K562 (cell line): ENCODE results near the gene VRK1. TPM values are rescaled to one million over a fixed set of nuclear protein-coding genes. Genes with fewer than 3 reads are reported as not detected.
A peak's percentile ranks its signal among the peaks of the same experiment; 100 is the strongest.

Experiments
- ARID2 ChIP-seq: fragments of 450-650 bp; IDR thresholded peaks from 2 replicates; pipeline ENCODE4 v1.6.1; 2017; ENCODE audit warnings: antibody characterized with exemption, mild to moderate bottlenecking
- BCOR ChIP-seq: fragments of 450-650 bp; IDR thresholded peaks from 2 replicates; pipeline ENCODE4 v1.6.1; 2016
- BRCA1 ChIP-seq, 2 experiments: fragments of 450-650 bp in 1 of 2; sonication (generic) in 1 of 2; formaldehyde crosslinking in 1 of 2; IDR thresholded peaks; 2 replicates each; pipeline versions ENCODE4 v1.5.0 to v1.6.1; 2017 to 2020; ENCODE audit warnings: mild to moderate bottlenecking in 1 of 2, missing genetic modification reagents in 1 of 2
- BRF1 ChIP-seq: IDR thresholded peaks from 3 replicates; pipeline ENCODE4 v1.6.1; 2011; ENCODE audit warnings: borderline replicate concordance, mild to moderate bottlenecking; ENCODE audit not compliant: insufficient read length; ENCODE audit errors: extremely low read depth
- CHD1 ChIP-seq: fragments of 200-600 bp; sonication (generic); IDR thresholded peaks from one replicate; pipeline ENCODE4 v1.6.1; 2012; ENCODE audit warnings: mild to moderate bottlenecking, moderate library complexity, low read length, inconsistent platforms
- CTBP1 ChIP-seq: fragments of 450-650 bp; IDR thresholded peaks from 2 replicates; pipeline ENCODE4 v1.6.1; 2016; ENCODE audit warnings: borderline replicate concordance
- DLX4 ChIP-seq: fragments of 250-450 bp; sonication (Bioruptor Pico); IDR thresholded peaks from 2 replicates; pipeline ENCODE4 v1.6.1; 2021; ENCODE audit warnings: mild to moderate bottlenecking
- ELF1 ChIP-seq: fragments of 200-800 bp; sonication (Bioruptor generic); IDR thresholded peaks from 2 replicates; pipeline ENCODE4 v1.6.1; 2016; ENCODE audit warnings: missing genetic modification characterization, missing compliant biosample characterization
- IRF9 ChIP-seq: fragments of 450-650 bp; IDR thresholded peaks from 2 replicates; pipeline ENCODE4 v1.6.1; 2016; ENCODE audit warnings: missing biosample characterization, missing genetic modification characterization
- KDM5B ChIP-seq: fragments of 200-600 bp; sonication (generic); IDR thresholded peaks from 2 replicates; pipeline ENCODE4 v1.6.1; 2012; ENCODE audit warnings: low read depth, mild to moderate bottlenecking, moderate library complexity, low read length, control low read depth, inconsistent platforms; ENCODE audit not compliant: insufficient replicate concordance
- MTA1 ChIP-seq: fragments of 450-650 bp; IDR thresholded peaks from 2 replicates; pipeline ENCODE4 v1.6.1; 2017; ENCODE audit warnings: borderline replicate concordance
- NCOA1 ChIP-seq: fragments of 450-650 bp; IDR thresholded peaks from 2 replicates; pipeline ENCODE4 v1.6.1; 2016; ENCODE audit warnings: low read depth
- SIRT6 ChIP-seq: IDR thresholded peaks from one replicate; pipeline ENCODE4 v1.6.1; 2012; ENCODE audit warnings: low read depth, mild to moderate bottlenecking, control low read depth, inconsistent platforms, low read length, moderate library complexity
- SP2 ChIP-seq: IDR thresholded peaks from 2 replicates; pipeline ENCODE4 v1.6.1; 2011; ENCODE audit warnings: mild to moderate bottlenecking, low read depth, low read length, moderate library complexity; ENCODE audit not compliant: poor library complexity, severe bottlenecking; ENCODE audit errors: extremely low read depth
- SRSF3 ChIP-seq: fragments of 200-400 bp; formaldehyde crosslinking; IDR thresholded peaks from 2 replicates; pipeline ENCODE4 v1.6.1; 2016; ENCODE audit warnings: mild to moderate bottlenecking, low read length, moderate library complexity; ENCODE audit not compliant: insufficient read depth
- TEAD1 ChIP-seq, 2 experiments: fragments of 450-650 bp in 1 of 2; sonication (generic) in 1 of 2; formaldehyde crosslinking; IDR thresholded peaks; 2 replicates each; pipeline versions ENCODE4 v1.4.0 to v1.8.0; 2020 to 2022; ENCODE audit warnings: mild to moderate bottlenecking in 2 of 2, missing genetic modification reagents in 1 of 2
- THAP12 ChIP-seq: fragments of 250-450 bp; sonication (Bioruptor Pico); IDR thresholded peaks from 2 replicates; pipeline ENCODE4 v1.9.0; 2021; ENCODE audit warnings: mild to moderate bottlenecking, inconsistent platforms
- TRIM25 ChIP-seq: fragments of 450-650 bp; IDR thresholded peaks from 2 replicates; pipeline ENCODE4 v1.7.0; 2016; ENCODE audit warnings: borderline replicate concordance
- ZNF224 ChIP-seq: sonication (generic); formaldehyde crosslinking; IDR thresholded peaks from 2 replicates; pipeline ENCODE4 v1.8.0; 2022; ENCODE audit warnings: mild to moderate bottlenecking, missing genetic modification reagents
- ZNF584 ChIP-seq: fragments of 200-800 bp; sonication (Bioruptor generic); IDR thresholded peaks from 2 replicates; pipeline ENCODE4 v1.6.1; 2016; ENCODE audit warnings: low read depth, mild to moderate bottlenecking, missing genetic modification characterization, missing compliant biosample characterization
- ZNF644 ChIP-seq: fragments of 200-800 bp; sonication (Bioruptor generic); IDR thresholded peaks from 2 replicates; pipeline ENCODE4 v1.6.1; 2016; ENCODE audit warnings: low read depth, missing genetic modification characterization, missing compliant biosample characterization
- ZNF695 ChIP-seq: fragments of 450-650 bp; formaldehyde crosslinking; IDR thresholded peaks from 2 replicates; pipeline ENCODE4 v1.4.0; 2020; ENCODE audit warnings: mild to moderate bottlenecking, moderate library complexity
- ZNF785 ChIP-seq: fragments of 250-450 bp; sonication (Bioruptor Pico); IDR thresholded peaks from 2 replicates; pipeline ENCODE4 v1.4.0; 2020; ENCODE audit warnings: mild to moderate bottlenecking
- polyA plus RNA-seq, 8 experiments: library from polyadenylated mRNA; depleted of rRNA in 4 of 8; stranded (reverse) in 5 of 8; unstranded in 3 of 8; fragments of >200 nt; fragmentation: Nextera tagmentation in 2 of 8; fragmentation: Illumina TruSeq in 1 of 8; extraction: Ambion mirVana in 2 of 8; extraction: Trizol in 1 of 8; gene quantifications; 2 replicates each; pipeline versions ENCODE4 v1.2.1 to v1.2.3, GENCODE V29; 2011 to 2014; ENCODE audit warnings: inconsistent platforms in 1 of 8, missing spikeins in 1 of 8
- total RNA-seq, 7 experiments: library from RNA; depleted of rRNA in 6 of 7; stranded (reverse); fragments of >200 nt in 6 of 7; fragmentation: Illumina TruSeq in 2 of 7; extraction: Trizol in 2 of 7; gene quantifications; 2 replicates each; pipeline versions ENCODE4 v1.2.1 to v1.2.3, GENCODE V29; 2011 to 2021; ENCODE audit warnings: low replicate concordance in 1 of 7

Gene VRK1
- total and polyA plus RNA-seq, 9 of the 15 experiments (the other 6 are each of a cell fraction or from before 2014, with no cell fraction given) = 83.6 to 177 (median 116) TPM

GRCh38 chr14:96917442-96917963, 120.3 kb downstream of the VRK1 start (continued):
- TF ChIP-seq DLX4 (CRISPR knock-in tag) (no peak), THAP12 (CRISPR knock-in tag) (no peak), ZNF644 (tag) (peak; percentile 98), TEAD1 (CRISPR knock-in tag; IDR thresholded peaks at IDR 0.05) (peak; percentile 36 to 89; a peak in 3 of 4 replicates), ZNF224 (CRISPR knock-in tag) (no peak), ARID2 (no peak), BRCA1 (IDR thresholded peaks at IDR 0.05) (no peak), BRCA1 (CRISPR knock-in tag; IDR thresholded peaks at IDR 0.05) (no peak), BCOR (peak; percentile 89), SP2 (no peak), KDM5B (no peak), ZNF584 (peak; percentile 87), BRF1 (no peak), IRF9 (no peak), ZNF785 (CRISPR knock-in tag) (no peak), SIRT6 (no peak), ELF1 (tag) (no peak), ZNF695 (no peak), CHD1 (no peak), CTBP1 (peak; percentile 99), SRSF3 (no peak), NCOA1 (peak; percentile 92; the same call in 1 of the 2 replicates), MTA1 (peak; percentile 90), TRIM25 (no peak)
